GM21390 (cell line): ENCODE data around the gene LRRC26.
"Not testable (repeated sequence)": the region's sequence is repeated elsewhere in the genome, so short reads cannot be mapped to it uniquely, and the experiment has no call there.

Source experiments
- ATAC-seq: cut with Tn5 transposase; IDR thresholded peaks from one replicate; pipeline ENCODE4 v1.9.1; 2021; ENCODE audit not compliant: unreplicated experiment

Gene LRRC26

GRCh38 chr9:137139468-137140150 is 30.2 kb downstream of the LRRC26 start:
- no peak for ATAC-seq

- ATAC-seq: no peak
Observed at GRCh38 chr9:137138722-137139467, 31.0 kb downstream of the LRRC26 start, which contains the start of gene GRIN1. GRIN1 (plus strand) TSS chr9:137139154; CDS start chr9:137139487, 333 bp downstream.

GRCh38 chr9:137138058-137138721 is 31.7 kb downstream of the LRRC26 start:
- no peak for ATAC-seq

DNA sequence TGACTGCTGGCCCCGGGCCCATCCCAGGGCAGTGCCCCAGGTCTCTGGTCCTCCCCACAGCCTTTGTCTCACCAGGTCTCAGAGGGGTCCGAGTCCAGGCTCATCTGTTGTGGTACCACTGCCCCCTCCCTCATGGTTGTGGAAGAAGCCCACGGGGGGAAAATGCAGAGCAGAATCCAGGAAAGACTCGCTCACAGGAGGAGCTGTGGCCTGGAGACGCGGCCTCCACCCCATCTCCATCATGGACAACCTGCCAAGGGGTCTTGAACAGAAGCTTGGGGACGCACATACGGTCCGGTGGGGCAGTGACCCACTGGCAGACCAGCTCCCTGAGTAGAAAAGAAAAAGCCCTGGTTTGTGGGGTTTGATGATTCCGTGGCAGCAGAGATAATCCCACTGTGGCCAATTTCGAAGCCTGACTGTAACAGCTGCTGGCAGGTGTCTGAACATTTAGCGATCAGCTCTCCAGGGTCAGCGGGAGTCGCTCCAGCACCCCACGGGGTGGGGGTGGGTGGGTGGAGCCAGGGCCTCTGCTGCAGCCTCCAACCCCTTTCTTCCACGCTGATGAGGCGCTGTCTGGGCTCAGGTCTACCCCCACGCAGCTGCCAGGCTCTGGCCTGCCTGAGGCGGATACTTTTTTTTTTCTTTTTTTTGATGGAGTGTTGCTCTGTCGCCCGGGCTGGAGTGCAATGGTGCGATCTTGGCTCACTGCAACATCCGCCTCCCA is 32.8 kb downstream of the LRRC26 start:
- no peak for ATAC-seq

- no peak for ATAC-seq
Observed at GRCh38 chr9:137136261-137136880, 33.5 kb downstream of the LRRC26 start.

DNA sequence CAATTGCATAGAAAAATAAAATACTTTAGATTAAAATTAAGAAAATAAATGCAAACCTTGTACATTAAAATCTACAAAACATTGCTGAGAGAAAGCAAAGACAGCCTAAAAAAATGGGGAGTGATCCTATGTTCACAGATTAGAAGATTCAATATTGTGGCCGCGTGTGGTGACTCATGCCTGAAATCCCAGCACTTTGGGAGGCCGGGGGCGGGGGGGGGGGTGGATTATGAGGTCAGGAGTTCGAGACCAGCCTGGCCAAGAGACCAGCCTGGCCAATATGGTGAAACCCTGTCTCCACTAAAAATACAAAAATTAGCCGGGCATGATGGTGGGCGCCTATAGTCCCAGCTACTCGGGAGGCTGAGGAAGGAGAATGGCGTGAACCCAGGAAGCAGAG is 34.7 kb downstream of the LRRC26 start:
- not testable (repeated sequence) for ATAC-seq

- ATAC-seq: no peak
Observed at GRCh38 chr9:137134191-137134590, 35.7 kb downstream of the LRRC26 start.

DNA sequence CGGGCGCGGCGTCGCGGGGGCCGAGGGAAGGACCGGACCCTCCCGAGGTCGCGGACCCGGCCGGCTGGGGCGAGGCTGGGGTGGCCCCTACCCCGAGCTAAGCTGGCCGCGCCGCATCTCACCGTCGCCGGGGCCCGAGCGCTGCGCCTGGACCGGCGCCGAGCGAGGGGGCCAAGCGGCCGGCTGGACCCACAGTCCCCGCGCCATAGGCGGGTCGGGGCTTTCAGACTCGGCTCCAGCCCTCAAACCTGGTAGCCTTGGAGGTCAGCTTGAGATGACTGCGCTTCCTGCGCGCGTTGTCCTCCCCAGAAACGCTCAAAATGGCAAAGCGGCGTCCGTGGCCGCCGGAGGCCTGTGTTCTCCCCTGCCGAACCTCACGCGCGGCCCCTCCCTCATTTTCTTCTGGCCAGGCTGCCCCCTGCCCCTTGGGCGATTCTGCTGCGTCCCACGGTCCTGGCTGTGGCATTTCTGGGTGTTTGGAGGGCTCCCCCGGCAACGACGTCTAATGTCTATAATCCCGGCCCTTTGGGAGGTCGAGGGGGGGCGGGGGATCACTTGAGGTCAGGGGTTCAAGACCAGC is 39.6 kb downstream of the LRRC26 start:
- ATAC-seq: no peak

DNA sequence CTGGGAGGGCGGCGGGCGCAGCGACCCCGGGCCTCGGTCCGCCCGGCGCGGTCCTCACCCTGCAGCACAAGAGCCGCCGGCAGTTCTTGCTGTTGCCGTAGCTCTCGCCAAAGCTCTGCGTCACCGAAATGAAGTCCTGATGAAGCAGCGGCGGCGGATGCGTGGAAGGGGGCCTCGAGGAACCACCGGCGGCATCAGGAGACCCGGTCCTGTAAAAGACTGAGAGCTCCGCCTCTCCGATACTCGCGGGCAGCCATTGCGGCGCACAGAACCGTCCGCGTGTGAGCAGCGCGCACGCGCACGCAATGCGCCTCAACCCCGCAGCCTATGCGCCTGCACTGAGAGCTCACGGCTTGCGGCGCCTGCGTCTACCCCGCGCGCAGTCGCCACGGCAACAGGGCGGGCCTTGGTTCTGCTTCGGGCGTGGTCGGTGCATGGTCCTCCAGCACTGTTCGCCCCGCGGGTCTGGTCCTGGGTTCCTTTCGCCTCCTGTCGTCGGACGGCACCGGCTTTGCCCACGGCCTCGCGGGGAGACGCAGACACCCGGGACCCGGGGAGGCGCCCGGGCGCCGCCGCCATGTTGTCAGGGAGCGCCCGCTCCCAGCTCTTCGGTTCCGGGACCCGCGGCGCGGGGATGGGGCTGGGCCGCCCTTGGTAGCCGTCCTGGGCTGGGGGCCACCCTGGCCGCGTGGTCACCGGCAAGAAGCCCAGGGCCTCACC is 40.2 kb downstream of the LRRC26 start:
- ATAC-seq: peak; percentile 75

DNA sequence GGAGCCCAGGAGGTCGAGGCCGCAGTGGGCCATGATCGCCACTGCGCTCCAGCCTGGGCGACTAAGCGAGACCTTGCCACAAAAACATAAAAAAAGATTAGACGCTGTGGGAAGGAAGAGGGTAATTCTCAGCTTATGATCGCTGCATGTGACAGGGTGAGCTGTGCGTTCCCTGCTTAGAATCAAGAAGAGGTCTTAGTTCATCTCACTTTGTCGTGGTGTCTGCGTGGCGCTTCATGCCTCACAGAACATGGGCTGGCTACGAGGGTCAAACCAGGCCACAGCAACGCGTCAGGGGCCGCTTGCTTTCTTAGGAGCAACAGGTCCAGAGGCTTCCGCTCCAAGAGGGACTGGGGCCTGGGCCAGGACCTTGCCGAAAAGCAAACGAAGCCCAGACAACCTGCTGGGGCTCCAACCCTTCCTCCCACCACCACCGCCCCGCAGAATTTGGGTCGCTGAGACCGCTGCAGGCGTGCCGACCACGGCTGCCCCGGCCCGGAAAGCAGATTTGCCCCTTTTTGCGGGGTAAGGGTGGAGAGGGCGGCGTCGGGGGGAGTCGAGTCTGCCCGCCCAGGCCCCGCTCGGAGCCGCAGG is 40.9 kb downstream of the LRRC26 start:
- peak; percentile 13 for ATAC-seq

- no peak for ATAC-seq
Observed at GRCh38 chr9:137128158-137128861, 41.5 kb downstream of the LRRC26 start.

- ATAC-seq: no peak
Observed at GRCh38 chr9:137127301-137128157, 42.3 kb downstream of the LRRC26 start.

- no peak for ATAC-seq
Observed at GRCh38 chr9:137126786-137127185, 43.1 kb downstream of the LRRC26 start.

GRCh38 chr9:137123952-137124462 is 45.8 kb downstream of the LRRC26 start:
- ATAC-seq: not testable (repeated sequence)

DNA sequence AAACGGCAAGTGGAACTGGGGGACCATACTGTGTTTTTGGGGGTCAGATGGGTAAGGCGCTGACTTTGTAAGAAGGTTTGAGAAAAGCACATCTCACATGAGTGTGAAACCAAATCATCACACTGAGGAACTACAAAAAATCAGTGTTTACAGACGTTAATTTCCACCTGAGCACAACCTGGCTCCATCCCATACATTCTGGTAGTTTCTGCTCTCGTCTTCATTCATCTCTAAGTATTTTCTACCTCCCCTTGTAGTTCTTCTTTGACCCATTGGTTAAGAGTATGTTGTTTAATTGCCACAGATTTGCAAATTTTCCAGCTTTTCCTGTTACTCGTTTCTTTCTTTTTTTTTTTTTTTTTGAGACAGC is 46.4 kb downstream of the LRRC26 start:
- peak; percentile 45 for ATAC-seq

- not testable (repeated sequence) for ATAC-seq
Observed at GRCh38 chr9:137122796-137123467, 46.9 kb downstream of the LRRC26 start.
